Activated CD8-positive, alpha-beta T cell treated with anti-CD3 and anti-CD28 coated beads for 36 hours (primary cell): Measurements from ENCODE around the gene AUTS2. TPM values are rescaled to one million over a fixed set of nuclear protein-coding genes. Genes with fewer than 3 reads are reported as not detected.

Experiments
- ATAC-seq: fragments of 200-7000 bp; cut with Tn5 transposase; one replicate; pipeline ENCODE4 v1.10.0; 2021; ENCODE audit warnings: mild to moderate bottlenecking, moderate library complexity
- CTCF ChIA-PET: fragments of 350-600 bp; sonication (Branson Sonifier 250); formaldehyde crosslinking; loops from one replicate; lab custom pipeline; 2021; ENCODE audit warnings: antibody characterized with exemption; lab: Charles Lee
- POLR2A ChIA-PET: fragments of 350-600 bp; sonication (Branson Sonifier 250); formaldehyde crosslinking; loops from one replicate; lab custom pipeline; 2021; ENCODE audit warnings: antibody characterized with exemption; lab: Charles Lee
- DNase-seq: peaks from one replicate; pipeline ENCODE4 v3.0.0-alpha.2; 2020
- H3K27ac Mint-ChIP-seq: one replicate; pipeline ENCODE4 v1.8.0; 2021; ENCODE audit warnings: mild to moderate bottlenecking, mixed read lengths
- H3K27me3 Mint-ChIP-seq: one replicate; pipeline ENCODE4 v1.8.0; 2021; ENCODE audit warnings: mixed read lengths
- H3K36me3 Mint-ChIP-seq: one replicate; pipeline ENCODE4 v1.8.0; 2021; ENCODE audit warnings: low read depth, mixed read lengths
- H3K4me1 Mint-ChIP-seq: one replicate; pipeline ENCODE4 v1.8.0; 2021; ENCODE audit warnings: low read depth, mixed read lengths
- H3K4me3 Mint-ChIP-seq: one replicate; pipeline ENCODE4 v1.8.0; 2021; ENCODE audit warnings: mild to moderate bottlenecking, moderate library complexity, mixed read lengths
- H3K9me3 Mint-ChIP-seq: one replicate; pipeline ENCODE4 v1.8.0; 2021; ENCODE audit warnings: mixed read lengths
- CTCF ChIP-seq: fragments of 200-600 bp; IDR thresholded peaks from one replicate; pipeline ENCODE4 v1.8.0; 2022; ENCODE audit warnings: antibody characterized with exemption, mild to moderate bottlenecking
- intact Hi-C: fragments of 100-400 bp; cut with micrococcal nuclease; formaldehyde crosslinking; loops from one replicate; pipeline ENCODE4 v1.10.0; 2022
- total RNA-seq, 2 experiments: library from RNA; stranded (reverse); gene quantifications; one replicate each; pipeline ENCODE4 v1.2.3, GENCODE V29; 2021

Gene AUTS2
- total RNA-seq, 2 experiments from 2014 or later = 3.1 to 3.3 TPM

GRCh38 chr7:70066844-70067243 lies 468.6 kb downstream of the AUTS2 start:
- DNase-seq (no peak), ATAC-seq (no peak)
- Mint-ChIP-seq H3K27ac (no peak overlapping the region), H3K9me3 (no peaks in the 10 kb centered on the region), H3K4me3 (no peak overlapping the region), H3K36me3 (no peaks in the 10 kb centered on the region), H3K27me3 (no peaks in the 10 kb centered on the region), H3K4me1 (no peaks in the 10 kb centered on the region)
- ChIA-PET POLR2A (no interaction called here), CTCF (no interaction called here)
- TF ChIP-seq CTCF = no peak
- intact Hi-C loops = no loop called here

GRCh38 chr7:70068531-70068930 lies 470.3 kb downstream of the AUTS2 start:
- Mint-ChIP-seq H3K4me1 (no peaks in the 10 kb centered on the region), H3K36me3 (no peaks in the 10 kb centered on the region), H3K4me3 (no peak overlapping the region), H3K27ac (no peak overlapping the region), H3K9me3 (no peaks in the 10 kb centered on the region), H3K27me3 (no peaks in the 10 kb centered on the region)
- ChIA-PET POLR2A (no interaction called here), CTCF (no interaction called here)
- no peak for TF ChIP-seq CTCF
- DNase-seq (no peak), ATAC-seq (no peak)
- intact Hi-C loops = no loop called here

- ATAC-seq = no peak
- Mint-ChIP-seq H3K4me3 (no peak overlapping the region), H3K9me3 (no peaks in the 10 kb centered on the region), H3K27me3 (no peaks in the 10 kb centered on the region), H3K27ac (no peak overlapping the region), H3K36me3 (no peaks in the 10 kb centered on the region), H3K4me1 (no peaks in the 10 kb centered on the region)
- TF ChIP-seq CTCF = no peak
- no peak for DNase-seq
- intact Hi-C loops = no loop called here
- ChIA-PET POLR2A (no interaction called here), CTCF (no interaction called here)
Measured at GRCh38 chr7:70069977-70070376, 471.7 kb downstream of the AUTS2 start.

GRCh38 chr7:70071766-70072165 lies 473.5 kb downstream of the AUTS2 start:
- no peak overlapping the region for H3K27ac Mint-ChIP-seq
- no peak for TF ChIP-seq CTCF
- no peaks in the 10 kb centered on the region for H3K27me3 Mint-ChIP-seq
- CTCF ChIA-PET = no interaction called here
- H3K4me3 Mint-ChIP-seq = no peak overlapping the region
- intact Hi-C loops = no loop called here
- DNase-seq (no peak), ATAC-seq (no peak)
- POLR2A ChIA-PET = no interaction called here
- no peaks in the 10 kb centered on the region for H3K9me3 Mint-ChIP-seq
- no peaks in the 10 kb centered on the region for H3K36me3 Mint-ChIP-seq
- H3K4me1 Mint-ChIP-seq = no peaks in the 10 kb centered on the region

GRCh38 chr7:70072220-70072619 lies 473.9 kb downstream of the AUTS2 start:
- ChIA-PET CTCF (no interaction called here), POLR2A (no interaction called here)
- Mint-ChIP-seq H3K27me3 (no peaks in the 10 kb centered on the region), H3K4me1 (no peaks in the 10 kb centered on the region), H3K9me3 (no peaks in the 10 kb centered on the region), H3K4me3 (no peak overlapping the region), H3K27ac (no peak overlapping the region), H3K36me3 (no peaks in the 10 kb centered on the region)
- intact Hi-C loops = no loop called here
- TF ChIP-seq CTCF = no peak
- ATAC-seq (no peak), DNase-seq (no peak)
